Measurements from ENCODE around the gene MSH3. TPM values are rescaled to one million over a fixed set of nuclear protein-coding genes. Genes with fewer than 3 reads are reported as not detected.

Gene MSH3
- total and polyA plus RNA-seq, 2 of the 8 experiments (the other 6 are each of a cell fraction or from before 2014, with no cell fraction given): 3.6 to 22.6 TPM

DNA sequence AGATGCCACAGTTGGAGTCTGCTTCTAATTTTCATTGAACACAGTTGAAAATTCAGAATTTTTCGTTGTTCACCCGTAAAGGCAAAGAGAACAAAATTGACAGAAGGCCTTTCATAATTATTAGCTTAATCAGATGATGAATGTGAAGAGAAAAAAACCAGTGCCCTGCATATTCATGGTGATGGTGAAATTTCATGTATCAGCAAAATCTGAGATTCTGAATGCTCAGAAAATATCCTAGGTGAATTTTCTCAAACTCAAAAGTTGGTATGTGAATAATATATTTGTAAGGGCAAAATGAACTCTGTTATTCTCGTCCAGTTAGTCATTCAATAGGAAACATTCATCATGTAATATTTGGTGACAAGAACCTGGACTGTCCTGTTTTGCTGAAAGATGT, 136.2 kb downstream of the MSH3 start (continued):
- TF ChIP-seq, protein P1, sequence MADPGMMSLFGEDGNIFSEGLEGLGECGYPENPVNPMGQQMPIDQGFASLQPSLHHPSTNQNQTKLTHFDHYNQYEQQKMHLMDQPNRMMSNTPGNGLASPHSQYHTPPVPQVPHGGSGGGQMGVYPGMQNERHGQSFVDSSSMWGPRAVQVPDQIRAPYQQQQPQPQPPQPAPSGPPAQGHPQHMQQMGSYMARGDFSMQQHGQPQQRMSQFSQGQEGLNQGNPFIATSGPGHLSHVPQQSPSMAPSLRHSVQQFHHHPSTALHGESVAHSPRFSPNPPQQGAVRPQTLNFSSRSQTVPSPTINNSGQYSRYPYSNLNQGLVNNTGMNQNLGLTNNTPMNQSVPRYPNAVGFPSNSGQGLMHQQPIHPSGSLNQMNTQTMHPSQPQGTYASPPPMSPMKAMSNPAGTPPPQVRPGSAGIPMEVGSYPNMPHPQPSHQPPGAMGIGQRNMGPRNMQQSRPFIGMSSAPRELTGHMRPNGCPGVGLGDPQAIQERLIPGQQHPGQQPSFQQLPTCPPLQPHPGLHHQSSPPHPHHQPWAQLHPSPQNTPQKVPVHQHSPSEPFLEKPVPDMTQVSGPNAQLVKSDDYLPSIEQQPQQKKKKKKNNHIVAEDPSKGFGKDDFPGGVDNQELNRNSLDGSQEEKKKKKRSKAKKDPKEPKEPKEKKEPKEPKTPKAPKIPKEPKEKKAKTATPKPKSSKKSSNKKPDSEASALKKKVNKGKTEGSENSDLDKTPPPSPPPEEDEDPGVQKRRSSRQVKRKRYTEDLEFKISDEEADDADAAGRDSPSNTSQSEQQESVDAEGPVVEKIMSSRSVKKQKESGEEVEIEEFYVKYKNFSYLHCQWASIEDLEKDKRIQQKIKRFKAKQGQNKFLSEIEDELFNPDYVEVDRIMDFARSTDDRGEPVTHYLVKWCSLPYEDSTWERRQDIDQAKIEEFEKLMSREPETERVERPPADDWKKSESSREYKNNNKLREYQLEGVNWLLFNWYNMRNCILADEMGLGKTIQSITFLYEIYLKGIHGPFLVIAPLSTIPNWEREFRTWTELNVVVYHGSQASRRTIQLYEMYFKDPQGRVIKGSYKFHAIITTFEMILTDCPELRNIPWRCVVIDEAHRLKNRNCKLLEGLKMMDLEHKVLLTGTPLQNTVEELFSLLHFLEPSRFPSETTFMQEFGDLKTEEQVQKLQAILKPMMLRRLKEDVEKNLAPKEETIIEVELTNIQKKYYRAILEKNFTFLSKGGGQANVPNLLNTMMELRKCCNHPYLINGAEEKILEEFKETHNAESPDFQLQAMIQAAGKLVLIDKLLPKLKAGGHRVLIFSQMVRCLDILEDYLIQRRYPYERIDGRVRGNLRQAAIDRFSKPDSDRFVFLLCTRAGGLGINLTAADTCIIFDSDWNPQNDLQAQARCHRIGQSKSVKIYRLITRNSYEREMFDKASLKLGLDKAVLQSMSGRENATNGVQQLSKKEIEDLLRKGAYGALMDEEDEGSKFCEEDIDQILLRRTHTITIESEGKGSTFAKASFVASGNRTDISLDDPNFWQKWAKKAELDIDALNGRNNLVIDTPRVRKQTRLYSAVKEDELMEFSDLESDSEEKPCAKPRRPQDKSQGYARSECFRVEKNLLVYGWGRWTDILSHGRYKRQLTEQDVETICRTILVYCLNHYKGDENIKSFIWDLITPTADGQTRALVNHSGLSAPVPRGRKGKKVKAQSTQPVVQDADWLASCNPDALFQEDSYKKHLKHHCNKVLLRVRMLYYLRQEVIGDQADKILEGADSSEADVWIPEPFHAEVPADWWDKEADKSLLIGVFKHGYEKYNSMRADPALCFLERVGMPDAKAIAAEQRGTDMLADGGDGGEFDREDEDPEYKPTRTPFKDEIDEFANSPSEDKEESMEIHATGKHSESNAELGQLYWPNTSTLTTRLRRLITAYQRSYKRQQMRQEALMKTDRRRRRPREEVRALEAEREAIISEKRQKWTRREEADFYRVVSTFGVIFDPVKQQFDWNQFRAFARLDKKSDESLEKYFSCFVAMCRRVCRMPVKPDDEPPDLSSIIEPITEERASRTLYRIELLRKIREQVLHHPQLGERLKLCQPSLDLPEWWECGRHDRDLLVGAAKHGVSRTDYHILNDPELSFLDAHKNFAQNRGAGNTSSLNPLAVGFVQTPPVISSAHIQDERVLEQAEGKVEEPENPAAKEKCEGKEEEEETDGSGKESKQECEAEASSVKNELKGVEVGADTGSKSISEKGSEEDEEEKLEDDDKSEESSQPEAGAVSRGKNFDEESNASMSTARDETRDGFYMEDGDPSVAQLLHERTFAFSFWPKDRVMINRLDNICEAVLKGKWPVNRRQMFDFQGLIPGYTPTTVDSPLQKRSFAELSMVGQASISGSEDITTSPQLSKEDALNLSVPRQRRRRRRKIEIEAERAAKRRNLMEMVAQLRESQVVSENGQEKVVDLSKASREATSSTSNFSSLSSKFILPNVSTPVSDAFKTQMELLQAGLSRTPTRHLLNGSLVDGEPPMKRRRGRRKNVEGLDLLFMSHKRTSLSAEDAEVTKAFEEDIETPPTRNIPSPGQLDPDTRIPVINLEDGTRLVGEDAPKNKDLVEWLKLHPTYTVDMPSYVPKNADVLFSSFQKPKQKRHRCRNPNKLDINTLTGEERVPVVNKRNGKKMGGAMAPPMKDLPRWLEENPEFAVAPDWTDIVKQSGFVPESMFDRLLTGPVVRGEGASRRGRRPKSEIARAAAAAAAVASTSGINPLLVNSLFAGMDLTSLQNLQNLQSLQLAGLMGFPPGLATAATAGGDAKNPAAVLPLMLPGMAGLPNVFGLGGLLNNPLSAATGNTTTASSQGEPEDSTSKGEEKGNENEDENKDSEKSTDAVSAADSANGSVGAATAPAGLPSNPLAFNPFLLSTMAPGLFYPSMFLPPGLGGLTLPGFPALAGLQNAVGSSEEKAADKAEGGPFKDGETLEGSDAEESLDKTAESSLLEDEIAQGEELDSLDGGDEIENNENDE (IDR thresholded peaks at IDR 0.05; ENCODE audit: insufficient replicate concordance, low read length): no peak
- TF ChIP-seq, protein P2, sequence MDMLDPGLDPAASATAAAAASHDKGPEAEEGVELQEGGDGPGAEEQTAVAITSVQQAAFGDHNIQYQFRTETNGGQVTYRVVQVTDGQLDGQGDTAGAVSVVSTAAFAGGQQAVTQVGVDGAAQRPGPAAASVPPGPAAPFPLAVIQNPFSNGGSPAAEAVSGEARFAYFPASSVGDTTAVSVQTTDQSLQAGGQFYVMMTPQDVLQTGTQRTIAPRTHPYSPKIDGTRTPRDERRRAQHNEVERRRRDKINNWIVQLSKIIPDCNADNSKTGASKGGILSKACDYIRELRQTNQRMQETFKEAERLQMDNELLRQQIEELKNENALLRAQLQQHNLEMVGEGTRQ (IDR thresholded peaks at IDR 0.05; ENCODE audit: low read length): no peak
- TF ChIP-seq, protein P3, sequence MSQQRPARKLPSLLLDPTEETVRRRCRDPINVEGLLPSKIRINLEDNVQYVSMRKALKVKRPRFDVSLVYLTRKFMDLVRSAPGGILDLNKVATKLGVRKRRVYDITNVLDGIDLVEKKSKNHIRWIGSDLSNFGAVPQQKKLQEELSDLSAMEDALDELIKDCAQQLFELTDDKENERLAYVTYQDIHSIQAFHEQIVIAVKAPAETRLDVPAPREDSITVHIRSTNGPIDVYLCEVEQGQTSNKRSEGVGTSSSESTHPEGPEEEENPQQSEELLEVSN (IDR thresholded peaks at IDR 0.05): no peak
- TF ChIP-seq, protein P4, sequence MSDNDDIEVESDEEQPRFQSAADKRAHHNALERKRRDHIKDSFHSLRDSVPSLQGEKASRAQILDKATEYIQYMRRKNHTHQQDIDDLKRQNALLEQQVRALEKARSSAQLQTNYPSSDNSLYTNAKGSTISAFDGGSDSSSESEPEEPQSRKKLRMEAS (IDR thresholded peaks at IDR 0.05): no peak
- TF ChIP-seq RAD21 (IDR thresholded peaks at IDR 0.05 in 1 of 2, conservative IDR thresholded peaks at IDR 0.05 in 1 of 2; ENCODE audit: low read depth in 2 of 2, low read length in 2 of 2) (no peak), RBBP5 (IDR thresholded peaks at IDR 0.05; ENCODE audit: borderline replicate concordance, low read depth, low read length) (no peak), KDM5A (IDR thresholded peaks at IDR 0.05; ENCODE audit: low read length) (no peak)

Data from H1 (cell line).